Right renal cortex interstitium (tissue), 3 donors: ENCODE results near the gene SPECC1L. TPM values are rescaled to one million over a fixed set of nuclear protein-coding genes. Genes with fewer than 3 reads are reported as not detected.
A peak's percentile ranks its signal among the peaks of the same experiment; 100 is the strongest.

ENCODE experiments used
- DNase-seq, 3 donors: peaks; one replicate each; pipeline ENCODE4 v3.0.0-alpha.2; 2013; ENCODE audit warnings: low read depth in 3 of 3, low spot score in 2 of 3
- polyA plus RNA-seq, 3 donors: library from polyadenylated mRNA; unstranded; fragments of 120-200 nt; gene quantifications; one replicate each; pipeline ENCODE4 v1.2.1, GENCODE V29; 2013; ENCODE audit not compliant: insufficient read length in 3 of 3

The SPECC1L gene
- polyA plus RNA-seq, 3 donors, result 49.9 to 53.5 (median 53.2) TPM

DNA sequence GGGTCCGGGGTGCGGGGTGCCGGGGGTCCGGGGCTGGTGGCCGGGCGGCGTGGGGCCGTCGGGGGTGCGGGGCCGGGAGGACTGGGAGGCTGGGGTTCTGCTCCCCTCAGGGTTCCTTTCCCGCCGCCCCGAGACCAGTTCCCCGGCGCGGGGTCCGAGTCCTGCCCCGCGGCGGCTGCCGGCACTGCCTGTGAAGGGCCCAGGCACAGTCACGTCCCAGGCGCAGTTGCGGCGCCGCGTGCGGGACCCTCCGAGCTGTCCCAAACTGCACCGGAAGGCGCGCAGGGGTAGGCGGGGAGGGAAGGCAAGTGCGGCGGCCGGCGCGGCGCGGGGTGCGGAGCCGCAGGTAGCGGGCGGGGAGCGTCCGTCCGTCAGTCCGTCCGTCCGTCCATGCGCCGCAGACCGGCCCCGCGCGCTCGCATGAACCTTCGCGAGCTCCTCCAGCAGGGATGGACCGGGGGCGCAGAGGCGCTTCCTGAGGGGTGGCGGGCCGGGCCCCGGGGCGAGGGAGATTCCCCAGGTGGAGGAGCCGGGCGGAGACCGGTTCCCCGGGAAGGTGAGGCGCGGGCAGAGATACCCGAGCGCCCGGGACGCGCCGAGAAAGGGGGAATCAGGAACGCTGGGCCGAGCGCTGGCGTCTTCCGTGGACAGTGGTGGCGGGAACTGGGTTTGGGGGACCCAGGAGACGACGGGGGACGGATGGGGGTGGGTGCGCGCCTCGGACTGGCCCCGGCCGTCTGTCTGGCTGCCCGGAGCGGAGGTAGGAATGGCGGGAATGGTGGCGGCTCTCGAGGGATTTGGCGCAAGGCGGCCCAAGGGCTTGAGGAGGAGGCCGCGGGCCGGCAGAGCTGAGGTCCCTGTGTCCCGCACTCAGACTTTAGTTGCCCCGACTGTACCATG, 153.6 kb downstream of the SPECC1L start:
- DNase-seq, result no peak

DNA sequence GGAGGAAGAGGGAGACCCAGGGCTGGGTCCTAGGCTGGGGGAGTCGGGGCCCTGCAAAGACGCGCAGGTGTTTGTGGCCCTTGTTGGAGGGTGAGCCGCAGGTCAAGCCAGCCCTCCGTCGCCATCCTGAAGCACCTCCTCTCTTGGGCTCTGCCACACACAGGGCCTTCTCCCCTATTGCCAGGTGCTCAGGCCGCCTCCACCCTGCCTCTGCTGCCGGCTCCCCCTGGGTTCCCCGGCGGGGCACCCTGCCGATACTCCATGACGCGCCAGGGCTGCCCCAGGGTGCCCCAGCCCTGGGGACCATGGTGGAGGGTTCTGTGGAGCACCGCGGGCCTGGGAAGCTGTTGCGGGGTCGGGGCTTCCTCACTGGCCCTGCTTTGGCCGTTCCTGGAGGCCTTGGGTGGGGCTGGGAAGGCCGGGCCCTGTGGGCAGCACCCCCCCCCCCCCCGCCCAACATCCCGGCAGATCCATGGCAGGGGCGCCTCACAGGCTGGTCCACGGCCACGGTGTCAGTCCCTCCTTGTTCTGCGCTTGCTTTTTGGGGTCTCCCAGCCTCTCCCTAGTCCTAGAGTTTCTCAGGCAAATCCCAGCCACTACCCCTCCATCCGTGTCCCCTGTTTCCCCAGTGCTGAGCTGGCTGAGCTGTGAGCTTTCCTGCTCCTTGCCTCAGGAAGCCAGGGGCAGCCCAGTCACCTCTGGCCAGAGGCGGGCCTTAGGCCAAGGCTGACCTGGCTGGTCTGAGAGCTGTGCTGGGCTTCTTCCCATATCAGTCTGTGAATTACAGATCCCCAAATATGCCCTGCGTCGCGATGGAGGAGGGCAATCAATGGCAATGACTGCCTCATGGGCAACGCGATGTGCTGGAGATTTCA, 154.5 kb downstream of the SPECC1L start:
- no peak for DNase-seq

DNA sequence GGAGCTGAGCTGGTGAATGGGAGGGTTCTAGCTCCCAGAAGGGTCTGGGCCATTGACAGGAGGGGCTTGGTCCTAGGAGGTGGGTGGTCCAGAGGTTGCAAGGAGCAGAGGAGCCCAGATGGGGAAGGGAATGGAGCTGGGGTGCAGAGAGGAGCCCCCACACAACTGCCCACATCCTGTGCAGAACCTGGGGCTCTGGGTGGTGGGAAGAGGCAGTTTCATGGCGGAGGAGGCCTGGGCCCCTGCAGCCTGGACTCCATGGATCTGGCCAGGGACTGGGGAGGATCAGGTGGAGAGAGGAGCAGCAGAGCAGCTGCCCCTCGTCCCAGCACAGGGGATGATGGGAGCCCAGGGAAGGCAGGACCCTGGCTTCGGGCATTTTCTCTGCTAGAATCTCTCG, 155.8 kb downstream of the SPECC1L start:
- no peak for DNase-seq

DNA sequence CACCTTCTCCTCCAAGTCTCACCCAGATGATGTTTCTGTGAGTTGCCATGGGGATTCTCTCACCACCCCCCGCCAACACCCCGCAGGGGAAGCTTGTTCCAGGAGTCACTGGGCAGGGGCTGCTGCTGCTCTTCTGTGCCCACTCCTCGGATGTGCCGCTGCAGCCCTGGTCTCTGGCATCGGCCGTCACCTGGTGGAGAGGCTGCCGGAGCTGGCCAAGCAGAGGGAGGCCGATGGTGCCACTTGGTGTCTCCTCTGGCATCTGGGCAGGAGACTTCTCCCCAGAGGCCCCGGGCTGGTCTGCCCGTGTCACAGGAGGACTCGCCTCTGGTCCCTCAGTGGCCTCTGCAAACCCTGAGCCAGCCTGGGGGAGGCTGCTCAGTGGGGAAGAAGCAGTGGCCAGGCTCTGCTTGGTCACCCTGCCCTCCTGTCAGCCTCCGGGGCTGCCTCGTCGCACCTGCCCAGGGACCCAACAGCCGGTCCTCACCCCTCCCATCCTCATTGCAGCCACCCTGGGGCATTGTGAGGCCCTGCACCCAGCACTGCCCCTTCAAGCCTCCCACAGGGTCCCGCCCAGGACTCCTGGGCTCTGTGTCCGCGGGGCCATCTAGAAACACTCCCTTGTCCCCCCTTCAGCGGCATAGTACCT, 156.3 kb downstream of the SPECC1L start:
- no peak for DNase-seq

DNA sequence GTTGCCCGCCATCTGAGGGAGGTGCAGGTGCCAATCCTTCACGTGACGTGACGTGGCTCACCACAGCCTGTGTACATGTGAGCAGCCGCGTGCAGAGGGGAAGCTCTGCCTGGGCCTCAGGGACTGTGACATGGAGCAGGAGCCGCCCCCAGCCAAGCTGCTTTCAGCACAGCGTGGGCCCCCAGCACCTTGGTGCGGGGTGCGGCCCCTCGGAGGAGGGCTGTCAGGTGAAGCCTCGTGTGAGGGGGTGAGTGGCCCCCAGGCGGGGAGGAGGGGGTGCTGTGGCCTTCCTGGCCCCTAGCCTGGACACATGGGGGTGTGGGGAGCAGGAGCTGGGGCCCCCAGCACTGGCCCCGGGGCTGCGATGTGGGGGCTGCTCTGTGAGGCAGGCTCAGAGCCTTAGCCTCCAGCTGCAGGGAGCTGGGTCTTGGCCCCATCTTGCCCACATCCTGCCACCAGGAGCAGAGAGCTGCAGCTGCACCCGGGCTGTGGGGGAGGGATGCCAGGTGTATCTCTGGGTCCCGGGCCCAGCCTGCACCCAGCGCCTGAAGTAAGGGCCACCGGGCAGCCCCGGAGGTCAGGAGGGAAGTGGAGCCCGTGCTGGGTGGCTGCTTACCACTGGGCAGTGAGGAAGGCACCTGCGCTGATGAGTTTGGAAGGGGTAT, 157.0 kb downstream of the SPECC1L start, which contains the start of gene ADORA2A:
ADORA2A (plus strand) TSS at position 100 of the 665 bp plus-strand sequence. CDS start 5,806 bp downstream, outside the sequence.
- no peak for DNase-seq

DNA sequence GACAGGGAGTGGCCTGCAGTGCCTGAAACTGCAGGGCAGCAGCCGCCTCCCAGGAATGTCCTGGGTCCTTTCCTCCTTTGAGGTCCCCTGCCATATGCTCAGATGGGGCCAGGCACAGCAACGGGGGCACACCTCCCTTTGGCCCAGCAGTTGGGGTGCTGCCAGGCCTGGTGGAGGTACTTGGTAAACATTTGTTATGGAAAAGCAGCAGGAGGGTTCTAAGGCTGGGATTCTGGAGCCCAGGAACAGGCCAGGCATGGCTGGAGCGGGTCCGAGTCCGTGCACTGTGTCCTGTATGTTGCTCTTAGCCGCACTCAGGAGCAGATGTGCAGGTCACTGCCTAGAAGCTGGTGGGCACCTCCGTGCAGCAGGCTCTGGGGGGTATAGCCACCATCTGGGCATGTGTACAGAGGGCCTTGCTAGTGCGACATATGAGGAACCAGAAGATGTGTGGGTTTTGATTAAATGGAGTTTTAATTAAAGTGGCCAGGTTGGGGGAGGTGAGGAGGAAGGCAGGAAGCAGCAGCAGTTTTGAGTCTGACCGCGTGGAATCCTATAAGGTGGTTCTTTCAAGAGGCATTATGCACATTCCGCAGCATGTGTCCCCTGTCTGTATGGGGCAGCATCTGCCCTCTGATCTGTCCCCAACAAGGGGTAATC, 158.2 kb downstream of the SPECC1L start:
- no peak for DNase-seq

DNA sequence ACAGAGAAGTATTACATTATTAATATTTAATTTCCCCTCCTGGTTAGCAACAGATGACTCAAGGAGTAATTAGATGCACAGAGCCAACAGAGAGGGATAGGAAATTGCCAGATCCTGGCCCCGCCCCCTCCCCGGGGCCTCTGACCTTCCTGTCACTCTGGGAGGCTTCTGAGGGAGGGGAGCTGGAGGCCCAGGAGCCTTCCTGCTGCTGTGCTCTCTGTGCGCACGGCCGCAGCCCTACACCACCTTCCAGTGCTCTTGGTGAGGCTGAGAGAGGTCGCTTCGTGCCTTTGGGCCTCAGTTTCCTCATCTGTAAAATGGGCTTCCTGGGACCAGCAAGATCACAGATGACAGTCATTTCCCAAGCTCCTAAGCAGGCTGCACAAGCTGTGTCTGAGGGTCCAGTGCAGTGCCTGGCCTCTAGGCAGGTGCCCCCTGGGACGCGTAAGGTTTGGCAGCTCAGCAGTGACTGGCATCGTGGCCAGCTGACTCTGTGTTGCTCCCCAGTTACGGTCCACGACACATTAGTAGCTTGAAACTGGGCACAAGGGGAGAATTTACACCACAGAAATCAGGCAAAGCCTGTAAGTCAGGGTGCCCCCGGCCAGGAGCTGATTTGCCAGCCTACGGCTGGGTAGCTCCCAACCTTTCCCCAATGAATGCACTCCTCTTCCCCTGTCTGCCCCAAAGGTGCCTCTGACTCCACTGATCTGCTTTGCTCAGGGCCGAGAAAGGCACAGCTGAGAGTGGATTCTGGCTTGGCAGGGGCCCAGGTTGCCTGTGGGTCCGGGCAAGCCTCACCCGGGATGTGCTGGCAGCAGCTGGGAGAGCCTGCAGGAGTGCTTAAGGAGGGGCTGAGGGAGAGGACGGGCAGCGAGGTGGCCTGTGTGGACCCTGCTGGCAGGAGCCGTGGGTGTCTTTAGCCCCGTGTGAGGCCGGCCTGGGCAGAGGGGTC, 159.1 kb downstream of the SPECC1L start:
- DNase-seq, result no peak

DNA sequence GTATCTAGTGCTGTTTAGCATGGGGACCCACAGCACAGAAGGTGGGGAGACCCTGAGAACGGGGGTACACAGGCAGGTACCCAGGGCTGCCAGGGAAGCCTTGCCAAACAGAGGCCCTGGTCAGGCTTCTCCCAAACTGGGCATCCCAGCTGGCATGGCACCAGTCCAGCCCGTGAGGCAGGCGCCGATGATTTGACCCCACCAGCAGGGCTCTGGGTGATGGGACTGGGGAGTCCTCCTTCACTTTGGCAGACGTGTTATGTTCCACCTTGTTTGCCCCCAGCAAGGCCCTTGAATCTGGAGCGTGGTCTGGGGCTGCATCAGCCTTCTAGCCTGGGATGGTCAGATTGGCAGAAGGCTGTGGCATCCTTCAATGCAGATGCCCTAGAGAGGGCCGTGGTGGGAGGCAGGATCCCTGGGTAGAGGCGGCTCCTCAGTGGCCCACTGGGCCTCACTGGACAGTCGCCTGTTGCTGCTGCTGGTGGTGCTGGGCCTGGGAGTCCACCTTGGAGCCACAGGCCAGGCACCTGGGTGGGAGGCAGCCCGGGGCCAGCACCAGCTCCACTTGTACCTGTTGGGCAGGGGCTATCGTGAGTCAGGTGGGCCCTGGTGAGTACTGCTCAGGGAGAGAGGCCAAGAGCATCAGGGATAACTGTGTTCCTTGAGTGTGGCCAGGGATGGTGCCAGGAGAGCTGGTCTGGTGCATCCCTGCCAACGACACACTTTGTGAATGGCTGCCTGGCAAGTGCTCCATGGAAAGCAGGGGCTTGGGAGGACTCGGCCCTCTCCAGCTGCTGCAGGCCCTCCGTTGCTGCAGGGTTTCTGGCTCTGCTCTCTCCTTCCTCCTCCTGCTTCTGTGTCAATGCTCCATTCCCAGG, 160.0 kb downstream of the SPECC1L start:
- DNase-seq, result no peak

DNA sequence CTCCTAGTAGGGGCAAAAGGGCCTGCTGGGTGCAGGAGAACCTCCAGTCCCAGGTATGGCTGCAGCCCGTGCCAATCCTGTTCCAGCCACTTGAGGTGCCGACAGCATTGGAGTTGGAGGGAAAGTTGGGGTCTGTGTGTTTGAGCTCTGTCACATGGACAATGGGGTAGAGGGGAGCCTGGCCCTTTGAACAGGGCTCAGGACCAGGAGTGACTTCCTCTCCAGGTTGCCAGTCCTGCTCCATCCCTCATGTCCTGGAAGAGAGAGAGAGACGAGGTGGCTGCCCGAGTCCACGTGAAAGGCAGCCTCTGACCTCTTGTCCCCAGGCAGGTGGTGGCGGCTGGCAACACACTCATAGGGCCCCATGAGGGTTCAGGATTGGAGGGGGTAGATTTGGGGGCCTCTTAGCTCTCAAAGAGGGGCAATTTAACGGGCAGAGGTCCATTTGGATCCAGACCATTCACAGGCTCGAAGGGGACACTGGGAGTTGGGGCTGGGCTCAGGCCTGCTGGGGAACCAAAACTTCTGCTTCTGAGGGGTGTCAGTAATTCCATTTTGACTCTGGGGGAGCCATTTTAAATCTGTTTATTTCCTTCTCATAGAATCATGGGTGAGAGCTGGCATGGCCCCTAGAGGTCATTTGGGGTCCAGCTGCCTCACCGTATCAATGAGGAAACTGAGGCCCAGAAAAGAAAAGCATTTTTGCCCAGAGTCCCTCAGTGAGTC, 160.8 kb downstream of the SPECC1L start:
- DNase-seq, result no peak

DNA sequence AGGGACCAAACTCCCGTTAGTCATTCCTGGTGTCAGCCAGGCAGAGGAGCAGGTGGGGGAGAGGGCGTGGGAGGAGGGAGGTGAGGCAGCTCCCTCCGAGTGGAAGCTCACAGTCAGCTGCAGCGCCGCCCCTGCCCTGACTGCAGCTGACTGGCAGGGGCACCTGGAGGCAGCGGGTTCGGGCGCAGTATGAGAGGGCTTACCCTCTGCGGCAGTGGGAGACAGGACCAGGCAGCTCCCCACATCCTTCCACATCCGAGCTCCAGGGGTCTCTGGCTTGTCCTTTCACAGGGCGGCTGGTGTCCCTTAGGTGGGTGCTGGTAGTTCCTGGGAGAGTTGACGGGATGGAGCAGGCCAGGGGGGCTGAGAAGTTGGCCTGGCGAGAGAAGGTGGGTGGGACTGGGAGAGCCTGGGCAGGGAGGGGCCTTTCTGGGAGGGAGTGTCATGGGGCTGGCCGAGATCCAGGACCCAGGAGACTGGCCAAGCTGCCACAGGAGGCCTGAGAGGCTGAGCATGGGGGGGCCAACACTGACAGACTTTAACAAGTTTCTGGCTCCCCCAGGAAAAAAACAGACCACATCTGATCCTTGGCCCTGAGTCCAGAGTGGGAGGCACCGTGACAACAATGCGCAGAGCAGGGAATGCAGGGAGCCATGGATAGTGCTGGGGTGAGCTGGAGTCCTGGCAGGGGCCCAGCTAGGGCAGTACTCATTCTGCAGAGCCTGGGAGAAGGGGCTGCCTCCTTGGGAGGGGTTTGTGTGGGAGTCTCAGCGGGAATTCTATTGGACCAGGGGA, 161.6 kb downstream of the SPECC1L start:
- DNase-seq, result no peak

DNA sequence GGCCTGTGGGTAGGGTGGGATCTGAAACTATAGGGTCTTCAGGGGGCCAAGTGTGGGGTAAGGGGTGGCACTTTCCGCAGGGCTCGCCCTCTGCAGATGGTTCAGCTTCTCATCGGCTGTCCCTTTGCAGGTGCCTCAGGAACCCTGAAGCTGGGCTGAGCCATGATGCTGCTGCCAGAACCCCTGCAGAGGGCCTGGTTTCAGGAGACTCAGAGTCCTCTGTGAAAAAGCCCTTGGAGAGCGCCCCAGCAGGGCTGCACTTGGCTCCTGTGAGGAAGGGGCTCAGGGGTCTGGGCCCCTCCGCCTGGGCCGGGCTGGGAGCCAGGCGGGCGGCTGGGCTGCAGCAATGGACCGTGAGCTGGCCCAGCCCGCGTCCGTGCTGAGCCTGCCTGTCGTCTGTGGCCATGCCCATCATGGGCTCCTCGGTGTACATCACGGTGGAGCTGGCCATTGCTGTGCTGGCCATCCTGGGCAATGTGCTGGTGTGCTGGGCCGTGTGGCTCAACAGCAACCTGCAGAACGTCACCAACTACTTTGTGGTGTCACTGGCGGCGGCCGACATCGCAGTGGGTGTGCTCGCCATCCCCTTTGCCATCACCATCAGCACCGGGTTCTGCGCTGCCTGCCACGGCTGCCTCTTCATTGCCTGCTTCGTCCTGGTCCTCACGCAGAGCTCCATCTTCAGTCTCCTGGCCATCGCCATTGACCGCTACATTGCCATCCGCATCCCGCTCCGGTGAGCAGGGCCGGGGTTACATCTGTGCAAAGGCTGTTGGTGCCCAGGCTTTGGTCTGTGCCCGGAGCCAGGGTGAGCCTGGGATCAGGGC, 162.6 kb downstream of the SPECC1L start:
- DNase-seq, result no peak

DNA sequence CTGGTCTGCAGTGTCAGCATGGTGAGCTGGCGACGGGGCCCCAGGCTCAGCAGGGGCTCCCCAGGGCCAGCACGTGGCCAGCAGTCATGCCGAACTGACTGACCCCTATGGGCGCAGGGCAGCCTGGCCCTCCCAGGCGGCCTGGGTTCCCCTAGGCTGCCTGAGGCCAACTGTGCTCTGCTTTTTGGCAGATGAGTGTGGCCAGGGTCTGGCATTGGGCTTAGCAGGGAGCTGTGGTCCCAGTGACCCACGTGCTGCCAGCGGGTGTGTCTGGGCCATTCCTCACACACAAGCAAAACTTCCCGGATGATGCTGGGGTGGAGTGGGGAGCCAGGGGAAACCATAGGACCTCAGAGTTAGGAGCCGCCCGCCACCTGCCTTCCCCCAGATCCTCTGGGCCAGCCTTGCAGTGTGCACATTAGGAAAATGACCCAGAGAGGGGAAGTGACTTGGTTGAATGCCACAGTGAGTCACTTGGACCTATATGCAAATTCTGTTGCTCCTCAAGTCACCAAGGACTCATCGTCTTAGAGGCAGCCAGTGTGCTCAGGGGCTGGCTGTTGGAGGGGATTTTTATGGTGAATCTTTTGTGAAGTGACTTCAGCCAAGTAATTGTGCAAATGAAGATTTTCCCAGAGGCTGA, 163.3 kb downstream of the SPECC1L start:
- no peak for DNase-seq

DNA sequence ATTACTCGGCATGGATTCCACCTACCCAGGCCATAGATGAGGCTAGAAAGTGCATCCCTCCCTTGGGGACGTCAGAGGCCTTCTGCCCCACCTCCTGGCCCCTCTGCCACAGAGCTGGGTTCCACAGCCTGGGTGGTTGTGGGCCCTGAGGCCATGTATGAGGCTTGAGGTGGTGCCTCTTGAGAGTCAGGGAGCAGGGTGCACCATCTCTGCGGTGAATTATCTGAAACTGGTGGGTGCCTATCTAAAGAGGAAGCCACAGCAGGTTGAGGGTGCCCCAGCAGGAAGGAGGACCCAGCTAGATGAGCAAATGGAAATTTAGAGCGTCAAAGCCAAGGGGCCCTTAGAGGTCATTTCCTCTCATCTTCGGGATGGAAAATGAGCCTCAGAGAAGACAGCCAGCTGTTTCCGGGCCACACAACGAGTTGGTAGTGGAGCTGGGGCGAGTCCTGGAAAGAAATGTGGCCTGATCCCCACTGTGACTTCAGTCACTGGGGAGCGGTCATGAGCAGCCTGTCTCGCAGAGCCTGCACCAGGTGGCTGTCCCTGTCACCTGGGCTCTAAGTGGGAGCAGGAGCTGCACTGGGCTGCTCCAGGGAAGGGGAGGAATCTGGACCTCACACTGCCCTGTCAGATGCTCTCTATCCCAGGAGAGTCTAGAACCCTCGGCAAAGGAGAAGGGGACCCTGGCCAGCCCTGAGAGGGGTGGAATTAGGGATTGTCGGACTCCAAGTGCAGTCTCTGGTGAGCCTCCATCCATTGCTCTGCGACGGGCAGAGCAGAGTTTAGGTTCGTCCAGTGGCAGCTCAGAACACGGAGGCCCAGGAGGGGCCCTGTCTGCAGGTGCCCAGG, 164.1 kb downstream of the SPECC1L start:
- peak in 2 of 3 donors; percentile 49 to 62 for DNase-seq

DNA sequence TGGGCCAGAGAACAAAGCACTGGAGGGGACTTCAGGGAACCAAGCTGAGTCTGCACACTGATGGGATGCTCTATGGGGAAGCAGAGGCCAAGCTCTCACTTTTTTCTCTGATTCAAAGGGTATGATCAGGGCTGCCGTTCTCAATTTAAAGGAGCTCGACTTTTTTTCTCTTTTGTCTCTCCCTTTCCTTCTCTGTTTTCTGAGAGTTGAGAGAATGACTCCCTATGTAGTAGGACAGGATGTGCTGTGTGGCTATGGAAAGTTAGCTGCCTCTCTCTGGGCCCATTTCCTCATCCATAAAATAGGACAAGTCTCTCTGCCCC, 164.7 kb downstream of the SPECC1L start:
- no peak for DNase-seq
